Activated naive CD8-positive, alpha-beta T cell treated with anti-CD3 and anti-CD28 coated beads, Interleukin-2, amount 50 U/mL, for 16 hours (primary cell): Measurements from ENCODE around the gene GPR153.
A peak's percentile ranks its signal among the peaks of the same experiment; 100 is the strongest.

Experiments
- DNase-seq: peaks from one replicate; pipeline ENCODE4 v3.0.0-alpha.2; 2020; ENCODE audit warnings: low read depth, low spot score

The GPR153 gene

DNA sequence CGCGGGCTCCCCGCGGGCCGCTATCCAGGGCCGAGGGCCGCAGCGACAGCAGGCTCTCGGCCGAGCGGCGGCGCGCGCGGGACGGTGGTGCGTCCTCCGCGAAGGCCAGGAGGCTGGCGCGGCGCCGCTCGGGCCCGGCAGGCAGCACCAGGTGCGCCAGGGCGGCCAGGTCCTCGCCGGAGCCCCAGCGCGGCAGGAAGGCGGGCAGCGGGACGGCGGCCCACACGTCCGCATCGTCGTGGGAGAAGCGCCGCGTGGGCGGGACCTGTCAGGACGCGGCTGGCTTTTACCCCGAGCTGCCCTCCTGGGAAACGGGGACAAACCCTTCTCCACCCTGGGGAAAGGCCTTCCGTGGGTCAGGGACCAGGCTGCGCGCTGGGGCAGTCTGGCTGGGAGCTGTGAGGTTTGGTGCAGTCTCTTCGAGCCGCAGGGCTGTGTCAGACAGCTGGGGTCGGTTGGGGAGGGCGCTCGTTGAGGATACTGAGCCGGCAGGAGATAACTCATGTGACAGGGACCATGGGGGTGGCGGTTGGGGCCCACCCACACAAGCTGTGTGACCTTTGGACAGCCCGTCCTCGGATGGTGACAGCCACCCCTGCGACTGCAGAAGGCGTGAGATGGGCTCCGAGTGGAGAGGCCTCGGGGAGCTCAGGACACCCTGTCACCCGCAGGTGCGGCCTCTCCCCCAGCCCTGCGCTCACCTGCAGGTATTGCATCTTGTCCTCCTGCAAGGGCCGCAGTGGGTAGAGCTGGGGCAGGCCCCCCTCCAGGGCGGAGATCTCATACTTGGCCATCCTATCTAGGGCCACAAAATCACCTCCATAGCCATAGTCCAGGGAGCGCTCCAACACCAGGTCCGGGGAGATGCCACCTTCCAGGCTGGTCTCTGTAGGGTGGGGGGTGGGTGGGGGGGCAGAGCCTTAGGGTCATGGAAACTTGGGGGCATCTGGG is 10.9 kb downstream of the GPR153 start:
- no peak for DNase-seq

DNA sequence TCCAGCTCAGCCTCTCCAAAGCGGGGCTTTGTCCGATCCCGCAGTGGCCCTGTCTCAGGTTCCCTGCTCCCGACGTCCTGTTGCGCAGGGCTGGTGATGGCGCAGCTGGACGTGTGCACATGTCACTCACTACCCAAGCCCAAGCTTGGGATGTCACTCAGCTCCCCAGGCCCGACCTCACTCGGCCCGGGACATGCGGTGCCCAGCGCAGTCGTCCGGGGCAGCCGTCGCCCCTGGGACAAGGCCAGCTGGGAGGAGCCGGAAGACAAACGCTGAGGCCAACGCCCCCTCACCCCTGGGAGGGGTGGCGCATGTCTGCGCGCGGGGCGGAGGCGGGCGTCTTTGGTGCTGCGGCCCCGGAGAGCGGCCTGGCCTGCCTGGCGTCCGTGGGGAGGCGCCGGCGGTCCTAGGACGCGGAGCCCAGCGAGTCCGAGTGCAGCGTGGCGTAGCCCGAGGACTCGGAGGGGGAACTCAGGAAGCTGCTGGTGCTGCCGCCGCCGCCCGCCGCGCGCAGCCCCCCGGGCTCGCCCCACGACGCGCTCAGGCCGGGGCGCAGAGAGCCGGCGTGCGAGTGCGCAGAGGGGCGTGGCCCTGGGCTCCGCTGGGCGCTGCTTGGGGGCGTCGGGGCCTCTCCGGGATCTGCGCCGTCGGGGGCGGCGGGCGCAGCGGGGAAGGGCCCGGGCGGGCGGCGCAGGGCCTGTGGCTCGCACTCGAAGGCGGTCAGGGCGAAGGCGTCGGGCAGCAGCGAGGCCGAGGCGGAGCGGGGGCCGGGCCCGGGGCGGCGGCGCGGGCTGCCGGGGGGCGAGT is 11.8 kb downstream of the GPR153 start:
- DNase-seq: no peak

DNA sequence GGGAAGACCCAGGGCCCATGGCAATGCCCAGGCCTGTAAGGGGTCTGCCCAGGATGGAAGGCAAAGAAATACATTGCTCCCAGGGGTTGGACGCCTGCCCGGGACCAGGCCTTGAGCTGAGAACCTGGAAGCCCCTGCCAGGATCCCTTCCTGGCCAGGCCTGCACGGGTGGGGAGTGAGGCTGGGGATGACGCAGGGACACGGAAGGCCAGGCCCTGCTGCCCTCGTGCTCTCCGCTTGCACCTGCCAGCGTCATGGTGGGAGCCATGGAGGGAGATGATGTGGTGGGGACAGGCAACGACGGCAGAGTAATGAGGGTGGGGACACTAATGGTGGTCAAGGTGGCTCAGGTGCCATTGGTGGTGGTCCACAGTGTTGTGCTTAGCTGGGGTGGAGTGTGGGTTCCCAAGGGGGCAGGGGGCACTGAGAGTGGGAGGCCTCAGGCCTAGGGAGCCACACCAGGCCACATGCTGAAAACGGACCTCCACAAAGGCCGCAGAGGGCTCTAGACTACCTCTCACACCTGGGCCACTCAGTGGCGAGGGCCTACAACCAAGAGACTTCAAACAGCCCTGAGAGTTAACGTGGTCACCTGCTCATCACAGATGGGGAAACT is 12.6 kb downstream of the GPR153 start:
- DNase-seq: no peak

DNA sequence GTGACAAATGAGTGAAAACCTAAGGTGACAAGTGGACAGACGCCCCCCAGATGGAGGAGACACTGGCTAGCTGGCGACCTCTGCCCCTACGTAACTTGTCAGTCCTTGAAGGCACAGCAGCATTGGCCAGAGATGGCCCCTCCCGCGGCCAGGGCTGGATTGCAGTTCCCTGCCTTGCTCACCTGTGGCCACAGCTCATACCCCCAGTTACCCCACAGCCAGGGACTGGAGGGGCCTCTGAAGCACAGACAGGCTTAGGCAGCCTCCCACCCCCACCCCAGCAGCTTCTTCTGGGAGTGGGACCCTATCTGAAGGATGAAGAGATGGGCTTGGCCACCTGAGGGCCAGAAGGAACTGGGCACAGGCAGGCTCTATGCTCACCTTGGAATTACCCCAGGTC is 13.2 kb downstream of the GPR153 start:
- no peak for DNase-seq

DNA sequence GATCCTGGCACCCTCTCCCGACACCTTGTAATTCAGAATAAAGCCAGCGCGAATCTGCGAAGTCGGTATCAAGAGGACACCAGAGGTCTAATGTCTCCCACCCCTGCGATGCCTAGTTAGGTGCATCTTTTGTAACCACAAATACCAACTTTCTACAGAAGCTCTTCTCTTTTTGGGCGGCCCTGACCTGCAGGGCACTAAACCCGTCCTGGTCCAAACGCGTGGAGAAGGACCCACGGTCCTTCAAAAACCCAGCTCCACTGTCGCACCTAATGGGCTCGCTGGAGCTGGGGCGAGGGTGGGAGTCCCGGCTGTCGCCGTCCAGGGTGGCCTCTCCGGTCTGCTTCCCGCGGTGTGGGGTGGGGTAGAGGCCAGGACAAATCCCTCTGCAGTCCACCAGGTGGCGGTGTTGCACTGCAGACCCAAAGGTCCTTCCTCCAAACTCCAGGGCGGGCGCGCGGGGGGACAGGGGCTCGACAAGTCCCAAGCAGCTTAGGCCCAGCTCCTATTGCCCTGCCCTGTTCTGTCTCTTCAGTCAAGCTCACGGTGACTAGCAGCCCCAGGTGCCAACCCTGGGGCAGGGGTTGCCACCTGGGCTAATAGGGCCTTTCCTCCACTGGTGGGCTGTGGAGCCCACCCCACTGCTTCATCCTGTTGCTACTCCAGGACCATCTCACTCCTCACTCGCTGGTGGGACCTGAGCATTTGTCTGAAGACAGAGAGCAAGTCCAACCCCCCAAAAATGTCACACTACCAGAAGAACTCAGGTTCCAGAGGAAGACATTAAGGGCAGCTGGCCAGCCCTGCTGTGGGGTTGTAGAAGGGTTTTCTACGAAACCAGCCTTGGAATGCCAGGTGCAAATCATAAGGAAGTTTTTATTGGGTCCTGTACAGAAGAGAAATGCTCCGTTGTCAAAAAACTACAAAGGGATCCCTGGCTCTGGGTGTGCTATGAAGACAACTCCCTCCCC is 14.1 kb downstream of the GPR153 start:
- peak; percentile 61 for DNase-seq

DNA sequence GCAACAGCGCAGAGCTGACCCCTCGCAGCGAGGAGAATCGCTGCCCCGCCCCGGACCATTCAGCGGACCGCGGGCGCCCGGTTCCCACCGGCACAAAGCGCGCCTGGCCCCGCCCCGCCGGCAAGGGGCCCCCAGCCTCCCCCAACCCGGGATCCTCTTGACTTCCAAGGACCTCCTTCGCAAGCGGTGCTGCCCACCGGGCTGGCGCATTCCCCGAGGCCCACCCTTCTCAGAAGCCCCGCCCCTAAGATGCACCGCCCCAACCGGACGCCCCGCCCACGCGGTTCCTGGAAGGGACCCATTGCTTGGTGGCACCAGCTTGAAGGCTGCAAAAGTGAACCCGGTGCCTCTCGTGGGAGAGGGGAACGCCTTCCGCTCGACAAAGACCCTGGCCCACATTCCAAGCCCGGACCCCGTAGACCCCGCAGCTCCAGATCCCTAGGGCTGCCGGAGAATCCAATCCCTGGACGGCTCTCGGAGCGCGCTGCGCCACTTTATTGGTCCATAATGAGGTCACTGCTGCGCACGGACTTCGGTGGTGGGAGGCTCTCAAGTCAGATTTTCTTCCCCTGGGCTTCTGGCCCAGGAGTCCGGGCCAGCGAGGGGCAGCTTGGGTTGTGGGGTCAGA is 14.9 kb downstream of the GPR153 start:
- no peak for DNase-seq

DNA sequence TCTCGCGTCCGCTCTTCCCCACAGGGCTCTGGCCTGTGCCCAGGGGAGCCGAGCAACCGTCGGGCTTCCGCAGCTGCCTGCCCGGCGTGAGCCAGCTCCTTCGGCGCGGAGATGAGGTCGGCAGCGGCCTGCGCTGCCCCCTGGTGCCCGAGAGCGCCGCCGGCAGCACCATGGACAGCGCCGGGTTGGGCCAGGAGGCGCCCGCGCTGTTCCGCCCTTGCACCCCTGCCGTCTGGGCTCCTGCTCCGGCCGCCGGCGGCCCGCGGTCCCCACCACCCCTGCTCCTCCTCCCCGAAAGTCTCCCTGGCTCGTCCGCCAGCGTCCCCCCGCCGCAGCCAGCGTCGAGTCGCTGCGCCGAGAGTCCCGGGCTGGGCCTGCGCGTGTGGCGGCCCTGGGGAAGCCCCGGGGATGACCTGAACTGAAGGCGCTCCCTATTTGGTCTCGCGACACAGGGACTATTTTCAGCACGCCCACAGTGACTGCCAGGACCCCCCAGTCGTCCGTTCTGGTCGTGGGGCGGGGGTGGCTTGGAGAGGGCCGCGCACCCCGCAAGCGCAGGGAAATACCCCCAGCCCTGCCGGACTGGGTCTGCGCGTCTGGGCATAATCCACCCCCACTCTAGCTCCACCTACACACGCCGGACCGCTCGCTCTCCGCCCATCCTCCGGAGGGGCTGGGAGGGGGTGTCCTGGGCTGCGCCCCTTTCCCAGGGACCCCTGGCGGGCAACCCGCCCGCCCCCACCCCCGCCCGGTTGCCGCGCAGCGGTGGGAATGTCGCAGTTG is 15.6 kb downstream of the GPR153 start:
- DNase-seq: peak; percentile 59

DNA sequence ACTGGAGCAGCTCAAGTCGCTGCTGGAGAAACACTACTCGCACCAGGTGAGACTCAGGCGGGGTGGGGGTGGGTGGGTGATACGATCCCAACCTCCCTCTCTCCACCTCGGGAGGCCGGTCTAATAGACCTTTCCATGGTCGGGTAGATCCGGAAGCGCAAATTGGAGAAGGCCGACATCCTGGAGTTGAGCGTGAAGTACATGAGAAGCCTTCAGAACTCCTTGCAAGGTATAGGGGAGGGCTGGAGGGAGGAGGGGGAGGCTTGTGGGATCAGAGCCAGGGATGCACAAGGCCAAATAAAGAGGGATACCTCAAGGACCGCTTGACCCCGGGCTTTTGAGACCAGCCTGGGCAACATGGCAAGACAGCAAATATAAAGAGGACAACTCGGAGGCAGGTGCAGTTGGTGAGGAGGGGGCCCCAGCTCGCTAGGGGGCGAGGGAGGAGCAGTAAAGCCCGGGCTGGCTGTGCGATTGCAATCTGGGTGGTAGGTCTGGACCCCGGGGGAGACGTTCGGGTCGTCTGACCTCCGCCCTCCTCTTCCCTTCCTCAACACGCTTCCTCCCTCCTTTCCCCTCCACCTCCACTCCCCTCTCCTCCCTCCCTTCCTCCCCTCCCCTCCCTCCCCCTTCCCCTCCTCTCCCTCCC is 16.4 kb downstream of the GPR153 start:
- DNase-seq: no peak

DNA sequence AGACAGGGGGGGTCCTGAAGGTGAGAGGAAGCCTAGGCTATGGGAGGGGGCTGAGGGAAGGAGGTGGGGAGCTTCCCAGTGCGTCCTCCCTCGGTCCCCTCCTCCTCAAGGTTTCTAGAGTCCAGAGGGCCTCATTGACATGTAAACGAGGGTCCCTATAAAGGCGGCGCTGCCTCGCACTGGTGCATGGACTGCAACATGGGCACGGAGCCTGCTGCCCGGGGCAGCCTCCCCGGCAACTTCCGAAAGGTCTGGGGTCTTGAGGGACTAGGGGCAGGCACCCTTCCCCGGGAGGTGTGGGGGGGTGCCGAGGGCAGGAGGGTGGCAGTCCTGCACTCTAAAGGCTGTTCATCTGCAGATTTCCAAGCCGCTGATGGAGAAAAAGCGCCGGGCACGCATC is 16.9 kb downstream of the GPR153 start, which contains the start of gene HES3:
Gene HES3 (plus strand): TSS at position 187 of the 400 bp plus-strand sequence. CDS start 187 bp downstream, at position 374.
- no peak for DNase-seq

DNA sequence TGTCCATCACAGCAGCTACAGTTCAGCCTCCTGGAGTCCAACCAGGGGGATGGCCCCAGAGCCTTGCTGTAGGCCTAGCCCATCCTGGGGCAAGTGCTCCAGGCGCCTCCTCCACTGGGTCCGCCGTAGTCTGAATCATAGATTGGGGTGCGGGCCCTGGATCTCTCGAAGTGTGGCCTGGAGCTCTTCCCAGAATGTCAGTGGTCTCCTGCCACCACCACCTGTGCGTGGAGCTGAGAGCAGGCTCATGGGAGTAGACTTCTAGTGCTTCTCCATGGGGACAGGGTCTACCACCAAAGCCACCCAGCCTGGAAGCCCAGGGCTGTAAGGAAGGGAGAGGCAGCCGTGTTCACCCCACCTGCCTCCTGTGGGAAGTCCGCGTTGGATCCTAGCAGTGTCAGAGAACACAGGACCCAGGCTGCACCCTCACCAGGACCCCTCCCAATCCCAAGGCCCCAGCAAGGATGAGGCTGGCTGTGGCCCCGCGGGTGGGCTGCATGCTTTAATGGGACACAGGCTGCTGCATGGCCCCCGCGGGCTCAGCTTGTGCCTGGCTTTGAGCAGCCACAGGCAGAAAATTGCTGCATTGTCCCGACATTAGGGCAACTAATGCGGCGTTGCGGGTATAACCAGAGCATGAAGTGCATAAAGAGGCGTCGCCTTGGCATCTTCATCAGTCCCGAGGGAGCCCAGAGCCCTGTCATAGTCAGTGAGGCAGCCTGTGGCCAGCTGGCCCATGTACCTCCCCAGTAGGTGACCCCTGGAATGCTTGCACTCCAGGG is 17.7 kb downstream of the GPR153 start:
- DNase-seq: no peak

DNA sequence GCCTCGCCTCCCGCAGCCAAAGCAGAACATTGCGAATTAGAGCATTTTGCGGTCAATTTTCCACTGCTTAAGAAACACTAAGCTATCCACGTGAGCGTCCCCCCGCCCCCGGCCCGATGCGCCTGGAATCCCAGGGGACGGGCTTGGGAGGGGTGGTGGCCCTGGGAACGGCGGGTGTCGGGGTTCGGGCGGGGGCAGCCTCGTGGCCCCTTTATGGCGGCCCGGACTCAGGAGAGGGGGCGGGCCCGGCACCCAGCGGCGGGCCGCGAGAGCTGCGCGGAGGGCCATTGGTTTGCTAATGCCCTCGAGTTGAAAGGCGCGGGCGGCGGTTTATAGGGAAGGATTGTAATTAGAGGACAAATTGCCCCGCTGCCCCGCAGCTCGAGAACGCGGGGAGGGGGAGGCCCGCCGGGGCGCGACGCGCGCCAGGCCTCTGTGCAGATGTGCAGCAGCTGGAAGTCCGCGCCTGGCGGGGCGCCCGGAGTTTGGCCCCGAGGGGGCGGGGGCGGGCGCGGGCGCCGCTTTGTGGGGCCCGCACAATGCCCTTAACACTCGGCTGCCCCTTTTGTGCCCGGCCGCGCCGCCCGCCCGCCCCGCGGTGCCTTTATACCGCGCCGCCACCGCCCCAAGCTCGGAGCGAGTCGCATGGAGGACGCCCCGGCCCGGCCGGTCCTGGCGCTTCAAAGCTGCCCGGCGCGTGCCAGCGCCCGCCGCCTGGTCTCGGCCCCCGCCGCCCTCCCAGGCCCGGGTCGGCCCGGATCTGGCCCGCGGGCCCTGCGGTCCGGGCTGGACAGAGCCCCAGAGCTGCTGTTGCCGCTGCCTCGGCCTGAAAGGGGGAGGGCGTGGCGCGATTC is 18.8 kb downstream of the GPR153 start:
- DNase-seq: no peak

DNA sequence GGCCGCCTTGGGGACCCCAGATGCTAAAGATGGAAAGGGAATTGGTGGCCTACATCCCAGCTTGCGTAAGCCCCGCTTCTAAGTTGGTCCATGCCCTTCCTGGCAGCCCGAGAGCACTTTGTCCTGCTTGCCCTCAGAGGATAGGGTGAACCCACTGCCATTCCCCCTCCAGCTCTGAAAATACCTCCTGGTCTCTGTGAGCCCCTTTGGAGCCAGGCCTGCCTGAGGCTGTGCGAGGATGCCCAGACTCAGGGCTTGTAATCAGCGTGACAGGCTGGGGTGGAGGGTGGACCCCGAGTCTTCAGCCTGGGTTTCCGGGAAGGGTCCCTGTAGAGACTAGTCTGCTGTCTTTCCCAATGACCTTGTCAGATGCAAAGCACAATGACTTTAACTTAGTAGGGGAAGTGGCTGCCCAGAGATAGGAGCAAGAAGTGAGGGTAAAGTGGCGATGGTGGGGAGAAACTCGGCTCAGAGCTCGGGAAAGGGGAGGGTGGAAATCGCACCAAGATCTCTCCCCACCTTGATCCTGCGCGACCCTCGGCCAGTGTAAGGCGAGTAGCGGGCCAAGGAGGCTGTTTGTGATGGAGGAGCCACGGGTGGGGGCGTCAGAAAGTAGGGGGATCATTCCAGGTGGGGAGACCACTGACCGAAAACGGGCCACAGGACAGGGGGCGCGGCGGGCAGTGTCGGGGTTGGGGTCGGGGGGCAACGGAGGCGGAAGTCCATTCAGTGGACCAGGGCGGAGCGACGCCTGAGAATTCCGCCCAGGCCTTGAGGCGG is 19.6 kb downstream of the GPR153 start:
- DNase-seq: no peak

DNA sequence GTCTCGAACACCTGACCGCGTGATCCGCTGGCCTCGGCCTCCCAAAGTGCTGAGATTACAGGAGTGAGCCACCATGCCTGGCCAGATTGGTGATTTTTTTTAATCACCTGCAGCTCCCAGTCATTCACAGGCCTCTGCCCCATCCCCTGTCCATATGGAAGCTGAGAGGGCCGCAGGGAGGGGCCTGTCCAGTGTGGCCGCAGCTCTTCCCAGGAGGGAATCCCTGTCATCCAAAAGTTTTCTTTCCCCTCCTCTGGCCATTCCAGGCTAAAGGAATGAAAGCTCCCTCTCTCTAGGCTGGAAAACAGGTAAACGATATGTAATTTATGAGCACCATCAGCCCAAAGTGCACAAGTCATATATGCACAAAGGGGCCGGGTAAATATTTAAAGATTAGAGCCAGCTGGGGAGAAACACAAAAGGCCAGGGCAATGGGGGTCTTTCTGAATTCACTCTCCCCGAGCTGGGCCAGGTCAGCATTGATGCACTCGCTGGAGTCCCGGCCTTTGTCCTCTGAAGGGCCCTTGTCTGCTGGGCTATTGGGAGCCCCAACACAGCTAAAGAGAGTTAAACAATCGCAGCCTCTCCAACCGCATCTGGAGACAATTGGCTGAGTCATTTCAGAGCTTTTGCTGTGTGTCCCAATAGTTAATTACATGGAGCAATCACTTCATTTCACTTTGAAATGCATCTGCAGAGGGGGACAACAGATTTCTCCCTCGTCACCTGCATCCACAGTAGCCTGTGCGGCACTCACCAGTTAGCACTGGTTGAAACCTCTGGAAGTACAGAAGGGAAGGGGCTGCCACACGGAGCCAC is 20.7 kb downstream of the GPR153 start:
- DNase-seq: no peak

DNA sequence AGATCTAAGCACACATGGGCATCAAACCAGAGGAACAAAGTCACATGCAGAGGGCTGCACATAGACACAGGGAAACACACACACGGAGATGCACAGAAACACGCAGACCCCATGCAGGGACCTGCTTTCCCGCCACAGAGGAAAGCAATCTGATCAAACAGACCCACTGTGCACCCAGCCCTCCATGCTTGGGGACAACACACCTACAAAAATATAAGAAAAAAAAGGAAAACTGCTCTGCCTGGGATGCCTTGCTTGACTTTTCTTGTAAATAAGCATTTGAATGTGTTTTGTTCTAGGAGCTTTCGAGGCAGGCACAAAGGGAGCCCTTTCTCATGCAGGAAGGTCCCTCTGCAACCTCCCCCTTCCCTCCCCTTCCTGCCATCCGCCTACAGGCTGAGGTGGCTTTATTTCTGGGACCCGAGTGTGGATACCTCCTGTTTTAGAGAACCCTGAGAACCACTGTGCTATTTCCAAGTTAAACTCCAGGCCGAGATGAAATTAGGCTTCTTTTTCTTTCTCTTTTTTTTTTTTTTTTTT is 21.6 kb downstream of the GPR153 start:
- DNase-seq: no peak

DNA sequence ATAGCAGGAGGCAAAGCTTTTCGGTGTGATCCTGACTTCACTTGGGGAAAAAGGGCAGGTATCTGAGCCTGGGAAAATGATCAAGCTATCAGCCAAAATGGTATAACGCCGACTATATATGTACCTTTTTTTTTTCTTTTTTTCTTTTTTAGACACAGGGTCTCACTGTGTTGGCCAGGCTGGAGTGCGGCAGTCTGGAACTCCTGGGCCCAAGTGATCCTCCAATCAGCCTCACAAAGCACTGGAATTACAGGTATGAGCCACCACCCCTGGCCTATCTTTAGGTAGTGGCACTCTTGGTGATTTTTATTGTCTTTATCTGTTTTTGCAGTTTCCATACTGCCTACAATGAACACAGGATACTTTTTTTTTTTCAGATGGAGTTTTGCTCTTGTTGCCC is 23.8 kb downstream of the GPR153 start:
- no peak for DNase-seq

DNA sequence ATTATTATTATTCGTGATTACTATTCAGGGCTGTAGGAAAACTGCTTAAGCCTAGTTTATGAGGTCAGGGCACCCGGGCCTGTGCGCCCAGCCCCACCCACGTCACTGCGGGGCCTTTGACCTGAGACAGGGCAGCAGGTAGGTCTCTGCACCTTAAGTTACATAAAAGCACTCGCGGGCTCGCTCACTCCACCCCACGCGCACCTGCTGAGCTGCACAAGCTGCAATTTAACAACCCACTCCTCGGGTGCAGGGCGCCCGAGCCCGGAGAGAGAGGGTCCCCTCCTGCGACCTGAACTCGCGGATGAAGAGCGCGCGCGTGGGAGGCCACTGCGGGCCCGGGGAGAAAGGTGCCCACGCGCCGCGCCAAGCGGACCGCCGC is 25.6 kb downstream of the GPR153 start:
- DNase-seq: no peak
